ENCODE measurements around the gene WDR81.
"Not testable (repeated sequence)": the region's sequence is repeated elsewhere in the genome, so short reads cannot be mapped to it uniquely, and the experiment has no call there.

Gene WDR81

GRCh38 chr17:1713878-1714426, 10.6 kb upstream of the WDR81 start:
- DNase-seq = peak; percentile 36 to 42

DNA sequence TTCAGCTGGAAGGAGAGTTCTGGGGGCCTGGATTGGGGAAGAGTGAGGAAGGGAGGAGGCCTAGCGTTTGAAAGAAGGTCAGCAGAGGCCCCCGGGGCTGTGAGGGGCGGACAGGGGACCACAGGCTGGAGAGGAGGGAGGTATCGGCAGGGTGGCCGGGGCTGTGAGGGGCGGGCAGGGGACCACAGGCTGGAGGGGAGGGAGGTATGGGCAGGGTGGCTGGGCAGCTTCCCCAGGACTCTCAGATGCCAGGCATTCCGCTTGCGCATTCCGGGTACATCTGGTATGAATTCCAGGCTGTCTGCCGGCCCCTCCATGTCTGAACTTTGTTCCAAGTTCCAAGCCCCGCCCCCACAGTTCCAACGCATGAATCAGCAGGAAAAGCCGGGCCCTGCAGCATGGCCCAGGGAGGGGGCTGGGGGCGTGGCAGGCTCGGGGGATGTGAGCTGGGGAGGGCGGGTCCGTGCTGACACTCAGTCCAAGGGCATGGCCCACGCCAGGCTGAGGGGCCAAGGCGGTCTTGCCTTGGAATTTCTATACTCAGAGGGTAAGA, 10.0 kb upstream of the WDR81 start:
- no peak for DNase-seq

- no peak for DNase-seq
These were observed 9.3 kb upstream of the WDR81 start for GRCh38 chr17:1714980-1715802.

- DNase-seq = no peak
These were observed 8.8 kb upstream of the WDR81 start for GRCh38 chr17:1715803-1716075.

- peak; percentile 98 to 99 for DNase-seq
These were observed 8.2 kb upstream of the WDR81 start for GRCh38 chr17:1716076-1716911.

DNA sequence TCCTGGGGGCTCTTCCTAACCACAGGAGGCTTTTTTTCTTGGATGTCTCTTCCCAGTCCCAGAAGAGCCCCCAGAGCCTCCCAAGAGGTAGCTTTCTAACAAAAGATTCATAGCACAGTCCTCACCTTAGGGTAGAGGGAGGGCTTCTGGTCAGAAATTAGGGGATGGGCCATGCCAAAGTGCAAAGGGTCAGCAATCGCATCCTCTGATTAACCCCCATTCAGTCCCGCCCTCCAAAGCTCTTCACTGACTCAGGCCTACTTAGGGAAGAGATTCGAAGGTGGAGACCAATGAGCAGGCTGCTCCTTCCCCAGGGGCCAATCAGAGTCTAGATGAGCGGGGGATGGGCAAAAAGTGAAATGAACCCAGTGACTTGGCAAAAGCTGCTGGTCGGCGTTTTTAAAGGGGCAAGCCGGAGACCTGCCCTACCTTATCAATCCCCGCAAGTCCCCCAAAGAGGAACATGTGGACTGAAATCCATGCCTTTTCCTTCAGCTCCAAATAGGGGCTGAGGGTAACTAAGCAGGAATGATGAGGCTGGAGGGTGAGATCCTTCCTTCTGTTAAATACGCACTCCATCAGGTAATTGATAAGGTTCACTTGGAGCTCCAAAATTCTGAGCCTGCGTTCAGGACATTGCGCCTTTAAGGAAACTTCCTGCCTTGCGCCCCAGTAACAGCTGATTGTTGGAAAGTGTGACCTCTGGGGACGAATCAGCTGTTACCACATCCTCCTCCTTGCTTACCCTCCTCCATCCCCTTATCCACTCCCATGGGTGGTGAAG, 7.4 kb upstream of the WDR81 start:
- DNase-seq = peak; percentile 83 to 92

GRCh38 chr17:1718362-1719165, 5.9 kb upstream of the WDR81 start:
- DNase-seq = no peak

DNA sequence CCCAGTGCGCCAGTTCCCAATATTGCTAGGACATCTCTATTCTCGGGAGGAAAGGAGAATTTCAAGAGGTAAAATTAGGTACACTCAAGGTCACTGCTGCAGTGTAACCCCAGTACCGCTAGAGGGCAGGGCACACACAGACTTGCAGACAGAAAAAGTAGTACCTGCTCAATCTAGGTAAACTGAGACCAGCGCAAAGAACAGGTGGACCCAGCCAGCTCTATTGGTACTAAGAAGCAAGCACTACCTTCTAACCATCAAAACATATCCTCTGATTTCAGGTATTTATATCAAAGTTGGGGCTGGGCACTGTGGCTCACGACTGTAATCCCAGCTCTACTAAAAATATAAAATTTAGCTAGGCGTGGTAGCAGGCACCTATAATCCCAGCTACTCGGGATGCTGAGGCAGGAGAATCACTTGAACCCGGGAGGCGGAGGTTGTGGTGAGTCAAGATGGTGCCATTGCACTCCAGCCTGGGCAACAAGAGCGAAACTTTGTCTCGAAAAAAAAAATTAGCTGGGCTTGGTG, 3.6 kb upstream of the WDR81 start:
- DNase-seq = peak; percentile 6 to 45

DNA sequence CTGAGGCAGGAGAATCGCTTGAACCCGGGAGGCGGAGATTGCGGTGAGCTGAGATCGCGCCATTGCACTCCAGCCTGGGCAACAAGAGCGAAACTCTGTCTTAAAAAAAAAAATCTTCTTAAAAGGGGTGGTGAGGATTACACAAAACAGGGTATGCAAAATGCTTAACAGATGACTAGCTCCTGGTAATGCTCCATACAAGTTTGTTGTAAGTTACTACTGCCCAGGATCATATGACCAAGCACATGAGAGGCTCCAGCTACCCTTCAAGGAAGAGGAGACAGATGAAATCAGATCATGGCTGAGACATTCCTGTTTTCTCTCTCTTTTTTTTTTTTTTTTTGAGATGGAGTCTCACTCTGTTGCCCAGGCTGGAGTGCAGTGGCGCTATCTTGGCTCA, 2.5 kb upstream of the WDR81 start:
- DNase-seq = not testable (repeated sequence)

DNA sequence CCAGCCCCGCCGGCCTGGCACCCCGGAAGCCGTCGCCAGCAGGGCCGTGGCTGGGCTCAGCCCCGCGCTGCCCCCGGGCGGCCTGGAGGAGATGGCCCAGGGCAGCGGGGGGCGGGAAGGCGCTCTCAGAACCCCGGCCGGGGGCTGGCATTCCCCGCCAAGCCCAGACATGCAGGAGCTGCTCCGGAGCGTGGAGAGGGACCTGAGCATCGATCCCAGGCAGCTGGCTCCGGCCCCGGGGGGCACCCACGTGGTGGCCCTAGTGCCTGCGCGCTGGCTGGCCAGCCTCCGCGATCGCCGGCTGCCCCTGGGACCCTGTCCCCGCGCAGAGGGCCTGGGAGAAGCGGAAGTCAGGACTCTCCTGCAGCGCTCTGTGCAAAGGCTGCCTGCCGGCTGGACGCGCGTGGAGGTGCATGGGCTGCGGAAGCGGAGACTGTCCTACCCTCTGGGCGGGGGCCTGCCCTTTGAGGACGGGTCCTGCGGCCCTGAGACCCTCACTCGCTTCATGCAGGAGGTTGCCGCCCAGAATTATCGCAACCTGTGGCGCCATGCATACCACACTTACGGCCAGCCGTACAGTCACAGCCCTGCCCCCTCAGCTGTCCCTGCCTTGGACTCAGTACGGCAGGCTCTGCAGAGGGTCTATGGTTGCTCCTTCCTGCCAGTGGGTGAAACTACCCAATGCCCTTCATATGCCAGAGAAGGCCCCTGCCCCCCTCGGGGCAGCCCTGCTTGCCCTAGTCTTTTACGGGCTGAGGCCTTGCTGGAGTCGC, 551 bp downstream of the WDR81 start:
- DNase-seq = peak in 1 of 2 experiments; percentile 38

- no peak for DNase-seq
These were observed 1.4 kb downstream of the WDR81 start for GRCh38 chr17:1725642-1726511.

- DNase-seq = no peak
These were observed 2.2 kb downstream of the WDR81 start for GRCh38 chr17:1726626-1727257.

DNA sequence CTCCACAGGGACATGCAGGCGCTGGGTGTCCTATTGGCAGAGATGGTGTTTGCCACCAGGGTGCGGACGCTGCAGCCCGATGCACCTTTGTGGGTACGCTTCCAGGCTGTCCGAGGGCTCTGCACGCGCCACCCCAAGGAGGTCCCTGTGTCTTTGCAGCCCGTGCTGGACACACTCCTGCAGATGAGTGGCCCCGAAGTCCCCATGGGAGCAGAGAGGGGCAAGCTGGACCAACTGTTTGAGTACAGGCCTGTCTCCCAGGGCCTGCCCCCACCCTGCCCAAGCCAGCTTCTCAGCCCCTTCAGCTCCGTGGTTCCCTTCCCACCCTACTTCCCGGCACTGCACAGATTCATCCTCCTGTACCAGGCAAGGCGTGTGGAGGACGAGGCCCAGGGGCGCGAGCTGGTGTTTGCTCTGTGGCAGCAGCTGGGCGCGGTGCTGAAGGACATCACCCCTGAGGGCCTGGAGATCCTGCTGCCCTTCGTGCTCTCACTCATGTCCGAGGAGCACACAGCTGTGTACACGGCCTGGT, 2.8 kb downstream of the WDR81 start:
- no peak for DNase-seq

DNA sequence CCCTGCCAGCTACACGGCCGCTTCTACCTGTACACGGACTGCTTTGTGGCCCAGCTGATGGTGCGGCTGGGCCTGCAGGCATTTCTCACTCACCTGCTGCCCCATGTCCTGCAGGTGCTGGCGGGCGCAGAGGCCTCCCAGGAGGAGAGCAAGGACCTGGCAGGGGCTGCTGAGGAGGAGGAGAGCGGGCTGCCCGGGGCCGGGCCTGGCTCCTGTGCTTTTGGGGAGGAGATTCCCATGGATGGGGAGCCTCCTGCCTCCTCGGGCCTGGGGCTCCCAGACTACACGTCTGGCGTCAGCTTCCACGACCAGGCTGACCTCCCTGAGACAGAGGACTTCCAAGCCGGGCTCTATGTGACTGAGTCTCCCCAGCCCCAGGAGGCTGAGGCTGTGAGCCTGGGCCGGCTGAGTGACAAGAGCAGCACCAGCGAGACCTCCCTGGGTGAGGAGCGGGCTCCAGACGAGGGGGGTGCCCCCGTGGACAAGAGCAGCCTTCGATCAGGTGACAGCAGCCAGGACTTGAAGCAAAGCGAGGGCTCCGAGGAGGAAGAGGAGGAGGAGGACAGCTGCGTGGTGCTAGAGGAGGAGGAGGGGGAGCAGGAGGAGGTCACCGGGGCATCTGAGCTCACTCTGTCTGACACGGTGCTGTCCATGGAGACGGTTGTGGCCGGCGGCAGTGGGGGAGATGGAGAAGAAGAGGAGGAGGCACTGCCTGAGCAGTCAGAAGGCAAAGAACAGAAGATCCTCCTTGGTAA, 3.5 kb downstream of the WDR81 start:
- DNase-seq = no peak

DNA sequence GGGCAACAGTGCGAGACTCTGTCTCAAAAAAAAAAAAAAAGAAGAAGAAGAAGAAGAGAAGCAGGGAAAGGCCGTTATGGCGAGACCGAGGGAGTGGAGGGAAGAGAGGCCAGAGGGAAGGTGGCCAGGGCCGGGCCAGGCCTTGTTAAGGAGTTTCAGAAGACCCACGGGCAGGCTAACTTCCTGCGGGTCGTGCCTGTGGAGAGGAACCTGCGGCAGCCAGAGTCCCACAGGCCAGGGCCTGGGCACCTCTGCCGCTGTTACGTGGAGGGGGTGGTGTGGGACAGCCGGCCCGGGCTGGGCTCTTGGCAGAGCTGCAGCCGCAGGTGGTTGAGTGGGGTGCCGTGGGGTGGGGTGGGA, 5.4 kb downstream of the WDR81 start:
- DNase-seq = no peak

DNA sequence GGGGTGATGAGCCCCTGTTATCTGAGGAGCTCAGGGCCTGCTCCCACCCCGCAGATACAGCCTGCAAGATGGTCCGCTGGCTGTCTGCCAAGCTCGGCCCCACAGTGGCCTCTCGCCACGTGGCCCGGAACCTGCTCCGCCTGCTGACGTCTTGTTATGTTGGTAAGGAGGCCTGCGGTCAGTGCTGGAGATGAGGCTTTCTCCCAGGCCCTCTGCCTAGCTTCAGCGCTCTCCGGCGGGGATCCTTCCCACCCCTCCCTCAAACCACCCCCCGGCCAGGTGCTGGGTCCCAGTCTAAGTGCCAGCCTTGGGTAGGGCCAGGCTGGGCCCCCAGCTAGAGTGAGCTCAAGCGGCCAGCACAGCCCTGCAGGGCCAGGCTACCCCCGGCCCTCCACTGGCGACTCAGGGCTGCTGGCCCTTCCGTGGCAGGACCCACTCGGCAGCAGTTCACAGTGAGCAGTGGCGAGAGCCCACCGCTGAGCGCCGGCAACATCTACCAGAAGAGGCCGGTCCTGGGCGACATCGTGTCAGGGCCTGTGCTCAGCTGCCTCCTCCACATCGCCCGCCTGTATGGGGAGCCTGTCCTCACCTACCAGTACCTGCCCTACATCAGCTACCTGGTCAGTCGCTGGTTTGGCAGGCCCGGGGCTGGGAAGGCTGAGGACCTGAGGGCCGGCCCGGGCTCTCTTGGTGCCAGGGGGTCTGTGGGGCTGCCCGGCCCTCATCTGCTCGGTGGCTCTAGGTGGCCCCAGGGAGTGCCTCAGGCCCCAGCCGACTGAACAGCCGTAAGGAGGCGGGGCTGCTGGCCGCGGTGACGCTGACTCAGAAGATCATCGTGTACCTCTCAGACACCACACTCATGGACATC, 6.1 kb downstream of the WDR81 start:
- DNase-seq = no peak

DNA sequence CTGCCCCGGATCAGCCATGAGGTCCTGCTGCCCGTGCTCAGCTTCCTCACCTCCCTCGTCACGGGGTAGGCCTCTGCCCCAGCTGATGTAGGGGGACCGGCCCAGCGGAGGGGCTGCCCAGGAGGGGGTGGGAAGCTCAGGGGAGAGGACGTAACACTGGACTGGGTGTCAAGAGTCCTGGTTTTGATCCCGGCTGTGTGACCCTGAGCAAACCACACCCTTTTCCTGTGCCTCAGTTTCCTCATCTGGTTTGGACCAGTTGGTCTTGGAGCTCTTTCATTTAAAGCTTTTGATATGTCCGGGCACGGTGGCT, 6.6 kb downstream of the WDR81 start:
- DNase-seq = no peak
